T-helper 2 cell treated with Interferon-gamma antibody and Interleukin-4, amounts not matched to agents 100 ng/mL and 5 ng/mL, for 36 hours (primary cell): Measurements from ENCODE around the gene HIP1. TPM values are rescaled to one million over a fixed set of nuclear protein-coding genes. Genes with fewer than 3 reads are reported as not detected.
"Not testable (repeated sequence)": the region's sequence is repeated elsewhere in the genome, so short reads cannot be mapped to it uniquely, and the experiment has no call there.

Experiments used
- intact Hi-C: fragments of 100-400 bp; cut with micrococcal nuclease; formaldehyde crosslinking; loops from one replicate; pipeline ENCODE4 v1.15.1; 2023
- total RNA-seq: library from RNA; stranded (reverse); gene quantifications from 2 replicates; pipeline ENCODE4 v1.2.3, GENCODE V29; 2022

The HIP1 gene
- total RNA-seq, 1 donor from 2014 or later = 3.4 TPM

- intact Hi-C loops = no loop called here
Measured at GRCh38 chr7:75617634-75618234, 121.0 kb downstream of the HIP1 start.

- intact Hi-C loops = no loop called here
Measured at GRCh38 chr7:75616421-75617167, 122.1 kb downstream of the HIP1 start.

GRCh38 chr7:75614401-75614800, 124.3 kb downstream of the HIP1 start:
- intact Hi-C loops = no loop called here

- intact Hi-C loops = no loop called here
Measured at GRCh38 chr7:75613351-75613750, 125.4 kb downstream of the HIP1 start.

- intact Hi-C loops = no loop called here
Measured at GRCh38 chr7:75611557-75612178, 127.1 kb downstream of the HIP1 start.

- intact Hi-C loops = not testable (repeated sequence)
Measured at GRCh38 chr7:75609416-75609815, 129.3 kb downstream of the HIP1 start.

- intact Hi-C loops = no loop called here
Measured at GRCh38 chr7:75608451-75609122, 130.2 kb downstream of the HIP1 start.

- intact Hi-C loops = no loop called here
Measured at GRCh38 chr7:75604408-75604807, 134.3 kb downstream of the HIP1 start.

- intact Hi-C loops = not testable (repeated sequence)
Measured at GRCh38 chr7:75602831-75603230, 135.9 kb downstream of the HIP1 start.

GRCh38 chr7:75601539-75601938, 137.2 kb downstream of the HIP1 start:
- intact Hi-C loops = no loop called here

GRCh38 chr7:75600748-75601147, 138.0 kb downstream of the HIP1 start:
- intact Hi-C loops = not testable (repeated sequence)

- intact Hi-C loops = no loop called here
Measured at GRCh38 chr7:75599244-75599781, 139.4 kb downstream of the HIP1 start.

- intact Hi-C loops = no loop called here
Measured at GRCh38 chr7:75596727-75597614, 141.8 kb downstream of the HIP1 start.

- intact Hi-C loops = loop anchor here (1.0 kb wide), 1 partner anchor 67 kb away; no protein-coding TSS in a partner anchor
Measured at GRCh38 chr7:75595766-75596165, 143.0 kb downstream of the HIP1 start.

- intact Hi-C loops = not testable (repeated sequence)
Measured at GRCh38 chr7:75593500-75594184, 145.1 kb downstream of the HIP1 start.

- intact Hi-C loops = no loop called here
Measured at GRCh38 chr7:75591467-75592255, 147.1 kb downstream of the HIP1 start.

GRCh38 chr7:75590373-75591005, 148.3 kb downstream of the HIP1 start:
- intact Hi-C loops = no loop called here

GRCh38 chr7:75584354-75584753, 154.4 kb downstream of the HIP1 start:
- intact Hi-C loops = no loop called here

GRCh38 chr7:75583255-75583654, 155.5 kb downstream of the HIP1 start:
- intact Hi-C loops = no loop called here
